Stimulated activated CD4-positive, alpha-beta T cell treated with anti-CD3 and anti-CD28 coated beads, Interleukin-2, amount 100 ng/mL, for 4 hours (primary cell): Measurements from ENCODE around the gene TRAK1.

Source experiments
- DNase-seq: peaks from one replicate; pipeline ENCODE4 v3.0.0-alpha.2; 2020; ENCODE audit warnings: low read depth

TRAK1 gene

GRCh38 chr3:42213417-42213816 is 122.3 kb downstream of the TRAK1 start:
- DNase-seq, result no peak

- DNase-seq, result no peak
These were observed 122.9 kb downstream of the TRAK1 start for GRCh38 chr3:42214064-42214463.

DNA sequence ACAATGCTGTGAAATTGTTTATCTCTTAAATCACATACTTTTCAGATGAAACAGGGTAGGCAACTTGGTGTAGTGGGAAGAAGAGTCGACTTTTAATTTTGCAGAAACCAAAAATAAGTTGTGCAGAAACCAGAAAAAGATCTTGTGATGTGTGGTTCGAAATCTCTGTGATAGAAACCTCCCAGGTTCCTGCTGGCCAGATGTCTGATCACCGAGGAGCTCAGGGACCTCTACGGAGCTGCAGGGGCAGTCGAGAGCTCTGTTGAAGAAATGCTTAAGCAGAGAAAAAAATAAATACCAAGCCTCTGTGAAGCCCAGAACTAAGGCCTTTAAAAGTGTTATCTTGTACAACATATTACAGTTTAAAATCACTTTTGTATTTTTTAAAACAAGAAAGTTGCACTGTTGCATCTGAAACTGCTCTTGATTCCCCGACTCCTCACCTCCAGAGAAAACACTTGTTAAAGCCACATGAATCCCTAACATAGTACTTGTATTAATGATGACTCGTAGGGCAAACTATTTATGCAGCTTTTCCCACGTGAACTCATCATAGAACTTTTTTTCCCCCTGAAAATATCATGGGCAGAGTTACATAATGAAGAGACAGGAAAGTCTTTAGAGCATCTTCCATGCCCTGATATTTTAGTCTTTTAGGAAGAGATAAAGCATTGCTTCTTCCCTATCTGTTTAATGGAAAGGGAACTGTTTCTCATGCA is 123.6 kb downstream of the TRAK1 start:
- DNase-seq, result no peak

GRCh38 chr3:42216302-42216701 is 125.1 kb downstream of the TRAK1 start:
- DNase-seq, result no peak

GRCh38 chr3:42216931-42217333 is 125.8 kb downstream of the TRAK1 start:
- DNase-seq, result no peak

- no peak for DNase-seq
These were observed 129.4 kb downstream of the TRAK1 start for GRCh38 chr3:42220436-42221121.

GRCh38 chr3:42222942-42223693 is 132.0 kb downstream of the TRAK1 start:
- DNase-seq, result no peak

- DNase-seq, result no peak
These were observed 133.0 kb downstream of the TRAK1 start for GRCh38 chr3:42224178-42224577.

DNA sequence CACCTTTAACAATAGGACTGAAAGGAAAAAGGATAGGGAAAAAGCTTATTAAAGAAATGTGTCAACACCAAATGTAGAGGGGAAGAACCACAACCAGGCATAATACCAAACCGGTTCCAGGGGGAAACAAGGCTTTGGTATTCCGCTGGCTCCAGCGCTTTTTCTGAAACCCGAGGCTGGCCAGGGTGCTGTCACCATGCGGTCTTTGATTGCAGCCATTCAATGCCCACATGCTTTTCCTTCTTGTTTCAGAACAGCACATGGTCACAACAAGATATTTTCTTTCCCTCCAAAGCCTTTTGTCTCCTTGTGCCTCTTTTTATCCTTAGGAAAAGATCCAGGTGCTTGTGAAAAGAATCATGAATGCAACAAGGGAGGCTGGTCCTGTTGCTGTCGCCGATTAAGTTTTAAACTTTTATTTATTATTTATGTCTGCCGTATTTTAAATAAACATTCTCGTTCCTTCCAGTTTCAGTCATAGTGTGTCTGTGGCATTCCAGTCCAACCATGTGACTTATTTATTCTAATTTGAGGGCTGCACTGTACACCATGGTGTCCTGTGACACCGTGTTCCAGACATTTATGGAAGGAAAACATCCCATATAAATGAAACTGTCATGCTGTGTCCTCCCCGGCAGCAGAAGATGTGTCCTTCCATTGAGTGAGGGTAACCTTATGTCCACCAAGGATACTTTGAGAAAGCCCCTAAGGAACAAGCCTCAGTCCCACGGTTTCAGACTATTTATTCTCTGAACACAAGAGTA is 133.7 kb downstream of the TRAK1 start:
- DNase-seq, result no peak

DNA sequence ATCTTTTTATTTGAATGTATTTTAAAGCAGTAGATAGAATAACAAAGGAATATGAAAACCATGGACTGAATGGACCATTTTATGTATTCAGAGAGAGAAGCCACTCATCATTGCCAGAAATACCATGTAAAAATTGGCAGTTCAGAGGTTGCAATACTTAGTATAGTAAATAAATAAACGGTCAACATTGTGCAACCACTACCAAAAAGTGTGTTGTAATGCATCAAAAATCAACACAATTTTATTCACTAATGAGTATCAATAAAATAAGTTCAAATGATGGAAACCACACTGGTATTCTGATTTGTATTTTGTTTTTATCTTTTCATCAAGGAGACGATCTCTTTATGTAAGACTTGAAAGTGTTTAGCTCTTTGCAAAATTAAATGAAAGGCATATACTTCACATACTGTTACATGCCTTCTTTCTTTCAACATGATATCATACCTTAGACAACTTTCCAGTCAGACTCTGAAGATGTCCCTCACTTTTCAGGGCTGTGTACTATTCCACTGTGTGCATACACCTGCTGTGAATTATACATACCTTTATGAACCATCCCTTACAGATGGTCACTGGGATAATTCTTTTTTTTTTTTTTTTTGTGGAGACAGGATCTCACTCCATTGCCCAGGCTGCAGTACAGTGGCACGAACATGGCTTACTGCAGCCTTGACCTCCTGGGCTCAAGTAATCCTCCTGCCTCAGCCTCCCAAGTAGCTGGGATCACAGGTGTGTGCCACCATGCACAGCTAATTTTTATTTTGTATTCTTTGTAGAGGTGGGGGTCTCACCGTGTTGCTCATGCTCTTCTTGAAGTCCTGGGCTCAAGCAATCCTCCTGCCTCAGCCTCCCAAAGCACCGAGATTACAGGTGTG is 134.6 kb downstream of the TRAK1 start:
- no peak for DNase-seq

DNA sequence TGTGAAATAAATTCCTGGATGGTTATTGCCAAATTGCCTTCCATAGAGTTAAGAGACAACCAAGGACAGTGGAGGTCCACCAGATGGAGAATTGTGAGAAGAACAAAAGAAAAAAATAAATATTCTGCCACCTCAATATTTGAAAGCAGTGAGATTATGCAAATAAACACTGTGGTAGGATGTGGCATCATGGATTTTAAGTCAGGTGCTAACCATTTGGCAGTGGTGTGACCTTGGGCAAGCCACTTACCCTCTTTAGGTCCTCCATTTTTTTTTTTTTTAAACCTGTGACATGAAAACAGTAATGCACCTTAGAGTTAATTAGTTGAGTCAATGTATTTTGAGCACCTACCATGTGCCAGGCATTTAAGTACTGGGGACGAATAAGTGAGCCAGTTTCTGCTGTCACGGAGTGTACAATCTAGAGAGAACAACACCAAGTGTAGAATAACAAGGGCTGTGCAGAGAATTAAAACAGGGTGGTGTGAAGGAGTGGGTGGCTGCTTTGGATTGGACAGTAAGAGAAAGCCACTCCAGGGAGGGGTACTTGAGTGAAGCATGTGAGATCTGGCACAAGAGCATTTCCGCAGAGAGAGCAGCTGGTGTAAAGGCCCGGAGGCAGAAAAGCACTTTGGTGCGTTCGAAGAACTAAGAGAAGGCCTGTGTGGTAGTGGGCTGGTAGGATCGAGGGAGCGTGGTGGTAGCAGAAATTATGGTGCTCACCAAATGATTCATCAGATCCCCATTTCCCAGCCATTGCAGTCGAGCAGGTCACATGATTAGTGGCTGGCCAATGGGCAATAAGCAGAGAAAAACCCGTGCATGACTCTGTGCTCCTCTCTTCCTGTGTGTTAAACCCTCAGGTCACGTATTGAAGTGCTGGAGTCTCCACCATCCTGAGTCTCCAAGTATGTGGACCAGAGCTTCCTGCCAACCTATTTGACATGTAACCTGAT is 135.6 kb downstream of the TRAK1 start:
- DNase-seq, result no peak

GRCh38 chr3:42228796-42229195 is 137.6 kb downstream of the TRAK1 start:
- DNase-seq, result no peak

- no peak for DNase-seq
These were observed 138.2 kb downstream of the TRAK1 start for GRCh38 chr3:42229266-42229941.

- DNase-seq, result no peak
These were observed 139.0 kb downstream of the TRAK1 start for GRCh38 chr3:42229942-42230688.

GRCh38 chr3:42230860-42231259 is 139.7 kb downstream of the TRAK1 start:
- DNase-seq, result no peak

DNA sequence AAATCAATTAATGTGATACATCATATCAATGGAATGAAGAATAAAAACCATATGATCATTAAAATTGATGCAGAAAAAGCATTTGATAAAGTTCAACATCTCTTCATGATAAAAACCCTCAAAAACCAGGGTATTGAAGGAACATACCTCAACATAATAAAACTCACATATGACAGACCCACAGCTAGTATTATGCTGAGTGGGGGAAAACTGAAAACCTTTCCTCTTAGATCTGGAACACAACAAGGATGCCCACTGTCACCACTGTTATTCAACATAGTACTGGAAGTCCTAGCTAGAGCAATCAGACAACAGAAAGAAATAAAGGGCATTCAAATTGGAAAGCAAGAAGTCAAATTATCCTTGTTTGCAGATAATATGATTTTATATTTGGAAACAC is 144.4 kb downstream of the TRAK1 start:
- no peak for DNase-seq

GRCh38 chr3:42236611-42237010 is 145.5 kb downstream of the TRAK1 start:
- no peak for DNase-seq

GRCh38 chr3:42246091-42246490 is 154.9 kb downstream of the TRAK1 start:
- no peak for DNase-seq

GRCh38 chr3:42247576-42248027 is 156.4 kb downstream of the TRAK1 start:
- DNase-seq, result peak; percentile 41
